ENCODE measurements around the gene PRDM16.

Gene PRDM16

GRCh38 chr1:3128431-3129132 is 59.6 kb downstream of the PRDM16 start:
- no peak for DNase-seq

GRCh38 chr1:3129133-3129490 is 60.1 kb downstream of the PRDM16 start:
- DNase-seq = no peak

- DNase-seq = no peak
Measured at GRCh38 chr1:3130268-3130667, 61.3 kb downstream of the PRDM16 start.

- no peak for DNase-seq
Measured at GRCh38 chr1:3132660-3133059, 63.7 kb downstream of the PRDM16 start.

- DNase-seq = no peak
Measured at GRCh38 chr1:3133686-3134085, 64.7 kb downstream of the PRDM16 start.

GRCh38 chr1:3134381-3135072 is 65.5 kb downstream of the PRDM16 start:
- DNase-seq = no peak

- no peak for DNase-seq
Measured at GRCh38 chr1:3135073-3135702, 66.2 kb downstream of the PRDM16 start.

GRCh38 chr1:3135744-3136455 is 66.9 kb downstream of the PRDM16 start:
- no peak for DNase-seq

- DNase-seq = no peak
Measured at GRCh38 chr1:3136532-3136931, 67.5 kb downstream of the PRDM16 start.

- no peak for DNase-seq
Measured at GRCh38 chr1:3137111-3138100, 68.4 kb downstream of the PRDM16 start.

- no peak for DNase-seq
Measured at GRCh38 chr1:3138623-3139151, 69.7 kb downstream of the PRDM16 start.

- no peak for DNase-seq
Measured at GRCh38 chr1:3139451-3139852, 70.4 kb downstream of the PRDM16 start.

- DNase-seq = no peak
Measured at GRCh38 chr1:3139871-3140361, 70.9 kb downstream of the PRDM16 start.

GRCh38 chr1:3140437-3140836 is 71.4 kb downstream of the PRDM16 start:
- DNase-seq = no peak

GRCh38 chr1:3141129-3141528 is 72.1 kb downstream of the PRDM16 start:
- DNase-seq = no peak

GRCh38 chr1:3141836-3142235 is 72.8 kb downstream of the PRDM16 start:
- DNase-seq = no peak

GRCh38 chr1:3142236-3142635 is 73.2 kb downstream of the PRDM16 start:
- no peak for DNase-seq

- no peak for DNase-seq
Measured at GRCh38 chr1:3142751-3143150, 73.7 kb downstream of the PRDM16 start.

- no peak for DNase-seq
Measured at GRCh38 chr1:3145532-3146325, 76.7 kb downstream of the PRDM16 start.

- DNase-seq = no peak
Measured at GRCh38 chr1:3146458-3146857, 77.5 kb downstream of the PRDM16 start.

- DNase-seq = no peak
Measured at GRCh38 chr1:3146907-3147306, 77.9 kb downstream of the PRDM16 start.

Measured in activated effector memory CD4-positive, alpha-beta T cell treated with anti-CD3 and anti-CD28 coated beads, Interleukin-2, amount 50 U/mL, for 16 hours (primary cell).